T-cell (primary cell): ENCODE results near the gene KCTD1. TPM values are rescaled to one million over a fixed set of nuclear protein-coding genes. Genes with fewer than 3 reads are reported as not detected.

Experiments used
- ATAC-seq, 4 experiments: fragments of 200-7000 bp in 3 of 4; fragments of 150-1000 bp in 1 of 4; cut with Tn5 transposase; replicated peaks in 1 of 4; 1 replicate in 3 of 4; 2 replicates in 1 of 4; pipeline ENCODE4 v1.10.0; 2021; ENCODE audit warnings: moderate library complexity in 3 of 4, mild to moderate bottlenecking in 2 of 4, moderate number of reproducible peaks in 1 of 4
- CTCF ChIA-PET, 2 donors: fragments of 300-600 bp; sonication (Branson Sonifier 250); formaldehyde crosslinking; loops; one replicate each; lab custom pipeline; 2022; ENCODE audit warnings: antibody characterized with exemption in 2 of 2; lab: Charles Lee
- POLR2A ChIA-PET, 2 donors: fragments of 300-600 bp; sonication (Branson Sonifier 250); formaldehyde crosslinking; loops; one replicate each; lab custom pipeline; 2022; ENCODE audit warnings: antibody characterized with exemption in 2 of 2; lab: Charles Lee
- DNase-seq, 35 experiments: peaks; one replicate each; pipeline versions ENCODE4 v3.0.0 to v3.0.0-alpha.2; 2013 to 2023
- H3K27ac ChIP-seq: one replicate; pipeline ENCODE4 v1.5.1; 2013; ENCODE audit warnings: low read length
- H3K27me3 ChIP-seq, 2 experiments: replicated peaks in 1 of 2; 1 replicate in 1 of 2; 2 replicates in 1 of 2; pipeline versions ENCODE4 v1.6.1 to v1.7.0; 2013; ENCODE audit warnings: low read length in 1 of 2, mixed read lengths in 1 of 2; ENCODE audit not compliant: control insufficient read depth in 2 of 2, insufficient read depth in 2 of 2; ENCODE audit errors: extremely low read depth in 1 of 2
- H3K36me3 ChIP-seq, 2 donors: 1 replicate in 1 of 2; 2 replicates in 1 of 2; pipeline versions ENCODE4 v1.6.1 to v1.7.0; 2013; ENCODE audit warnings: low read length in 1 of 2; ENCODE audit not compliant: control insufficient read depth in 2 of 2, insufficient read depth in 1 of 2; ENCODE audit errors: extremely low read depth in 1 of 2
- H3K4me1 ChIP-seq, 2 experiments: 1 replicate in 1 of 2; 2 replicates in 1 of 2; pipeline versions ENCODE4 v1.6.1 to v1.7.0; 2013; ENCODE audit warnings: low read length in 2 of 2, mixed read lengths in 1 of 2; ENCODE audit not compliant: insufficient read depth in 2 of 2, control insufficient read depth in 1 of 2; ENCODE audit errors: extremely low read depth in 1 of 2
- H3K4me3 ChIP-seq, 2 donors: 1 replicate in 1 of 2; 2 replicates in 1 of 2; pipeline versions ENCODE4 v1.5.1 to v1.7.0; 2013; ENCODE audit warnings: mild to moderate bottlenecking in 2 of 2, low read length in 1 of 2, moderate library complexity in 1 of 2; ENCODE audit not compliant: control insufficient read depth in 1 of 2; ENCODE audit errors: extremely low read depth in 1 of 2
- H3K9me3 ChIP-seq: 2 replicates; pipeline ENCODE4 v1.7.0; 2013
- H3K27ac Mint-ChIP-seq, 2 donors: one replicate each; pipeline ENCODE4 v1.8.0; 2020 to 2021; ENCODE audit warnings: mild to moderate bottlenecking in 2 of 2, mixed read lengths in 2 of 2
- H3K27me3 Mint-ChIP-seq, 2 donors: one replicate each; pipeline ENCODE4 v1.8.0; 2021 to 2022; ENCODE audit warnings: mixed read lengths in 2 of 2
- H3K36me3 Mint-ChIP-seq: one replicate; pipeline ENCODE4 v1.8.0; 2021; ENCODE audit warnings: mixed read lengths
- H3K4me1 Mint-ChIP-seq, 3 donors: one replicate each; pipeline ENCODE4 v1.8.0; 2020 to 2022; ENCODE audit warnings: mixed read lengths in 3 of 3, mild to moderate bottlenecking in 1 of 3
- H3K4me3 Mint-ChIP-seq, 3 donors: one replicate each; pipeline ENCODE4 v1.8.0; 2020 to 2022; ENCODE audit warnings: mild to moderate bottlenecking in 3 of 3, mixed read lengths in 3 of 3, moderate library complexity in 3 of 3
- H3K9me3 Mint-ChIP-seq, 3 donors: one replicate each; pipeline ENCODE4 v1.8.0; 2020 to 2022; ENCODE audit warnings: mixed read lengths in 3 of 3
- WGBS: methylation state at CpG from one replicate; pipeline ENCODE4 v1.1.5; 2013; ENCODE audit warnings: missing lambda C conversion rate; ENCODE audit not compliant: insufficient coverage; 5-methylcytosine and 5-hydroxymethylcytosine counted together
- total RNA-seq, 35 experiments: library from RNA in 6 of 35; stranded (reverse) in 6 of 35; fragments of 120-200 nt in 1 of 35; gene quantifications; one replicate each; pipeline versions ENCODE4 v1.2.1 to v1.2.4 and lab custom pipeline; 2013 to 2026

The KCTD1 gene
- total RNA-seq, 5 donors from 2014 or later (not counting 1 experiment from before 2014, with no cell fraction given), result 3.2 to 4.3 (median 3.9) TPM

- Histone ChIP-seq H3K4me1 (no peaks in the 10 kb centered on the region), H3K4me3 (no peak overlapping the region), H3K9me3 (no peaks in the 10 kb centered on the region), H3K27me3 (peaks cover 0 to 4% of the 10 kb centered on the region in 2 experiments), H3K27ac (no peak overlapping the region), H3K36me3 (no peaks in the 10 kb centered on the region)
- Mint-ChIP-seq H3K4me1 (peaks cover 0 to 6% (median 0%) of the 10 kb centered on the region in 3 donors), H3K9me3 (peaks cover 0 to 3% (median 0%) of the 10 kb centered on the region in 3 donors), H3K36me3 (no peaks in the 10 kb centered on the region), H3K27me3 (peaks cover 13 to 16% of the 10 kb centered on the region in 2 donors), H3K4me3 (no peak overlapping the region), H3K27ac (no peak overlapping the region)
- ChIA-PET CTCF (no interaction called here), POLR2A (no interaction called here)
- WGBS, result 100% methylated on average over 1 of the region's 2 CpGs
- DNase-seq (no peak), ATAC-seq (no peak)
Measured at GRCh38 chr18:26562568-26562967, 14.2 kb upstream of the KCTD1 start.

DNA sequence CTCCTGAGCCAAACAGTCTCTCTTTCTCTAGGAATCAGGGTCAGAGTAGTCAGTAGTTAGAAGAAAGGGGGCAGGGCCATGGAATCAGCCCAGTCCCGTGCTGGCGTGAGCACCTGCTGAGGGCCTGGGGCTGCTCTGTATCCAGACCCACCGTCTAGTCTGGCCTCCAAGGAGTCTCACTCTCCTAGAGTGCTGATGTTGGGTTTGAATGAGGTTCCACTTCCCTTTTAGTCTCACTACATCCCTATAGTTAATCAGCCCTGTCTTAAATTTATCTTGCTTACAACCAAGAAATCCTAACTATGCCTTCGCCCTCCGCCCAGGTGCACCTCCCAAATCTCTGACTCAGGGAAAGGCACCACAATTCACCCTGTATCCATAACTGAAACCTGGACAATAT is 13.4 kb upstream of the KCTD1 start:
- ATAC-seq (no peak), DNase-seq (no peak)
- Histone ChIP-seq H3K36me3 (no peaks in the 10 kb centered on the region), H3K9me3 (no peaks in the 10 kb centered on the region), H3K4me1 (no peaks in the 10 kb centered on the region), H3K27ac (no peak overlapping the region), H3K27me3 (peaks cover 0 to 3% of the 10 kb centered on the region in 2 experiments), H3K4me3 (no peak overlapping the region)
- H3K36me3 Mint-ChIP-seq, result no peaks in the 10 kb centered on the region
- CTCF ChIA-PET, result no interaction called here
- H3K27me3 Mint-ChIP-seq, result peaks cover 13 to 21% of the 10 kb centered on the region in 2 donors
- no peak overlapping the region for H3K27ac Mint-ChIP-seq
- peaks cover 0 to 3% (median 0%) of the 10 kb centered on the region in 3 donors for H3K9me3 Mint-ChIP-seq
- peaks cover 0 to 6% (median 0%) of the 10 kb centered on the region in 3 donors for H3K4me1 Mint-ChIP-seq
- no peak overlapping the region for H3K4me3 Mint-ChIP-seq
- 86% methylated on average over 2 of the region's 5 CpGs for WGBS
- POLR2A ChIA-PET, result no interaction called here

- Histone ChIP-seq H3K4me1 (no peaks in the 10 kb centered on the region), H3K27ac (no peak overlapping the region), H3K27me3 (peaks cover 2 to 3% of the 10 kb centered on the region in 2 experiments), H3K9me3 (no peaks in the 10 kb centered on the region), H3K4me3 (no peak overlapping the region), H3K36me3 (no peaks in the 10 kb centered on the region)
- DNase-seq (no peak), ATAC-seq (no peak)
- no peaks in the 10 kb centered on the region for H3K9me3 Mint-ChIP-seq
- H3K27me3 Mint-ChIP-seq, result peaks cover 45 to 48% of the 10 kb centered on the region in 2 donors
- WGBS, result 83% methylated on average over 1 of the region's 3 CpGs
- no peaks in the 10 kb centered on the region for H3K36me3 Mint-ChIP-seq
- H3K4me3 Mint-ChIP-seq, result no peak overlapping the region
- H3K27ac Mint-ChIP-seq, result no peak overlapping the region
- ChIA-PET POLR2A (no interaction called here), CTCF (no interaction called here)
- peaks cover 3% of the 10 kb centered on the region in 3 donors for H3K4me1 Mint-ChIP-seq
Measured at GRCh38 chr18:26556573-26556972, 8.2 kb upstream of the KCTD1 start.

GRCh38 chr18:26555804-26556553 is 7.6 kb upstream of the KCTD1 start:
- H3K4me3 ChIP-seq, result no peak overlapping the region
- Mint-ChIP-seq H3K4me3 (no peak overlapping the region), H3K27ac (no peak overlapping the region), H3K9me3 (no peaks in the 10 kb centered on the region), H3K27me3 (peaks cover 49 to 54% of the 10 kb centered on the region in 2 donors), H3K36me3 (no peaks in the 10 kb centered on the region), H3K4me1 (peaks cover 5 to 6% (median 6%) of the 10 kb centered on the region in 3 donors)
- peaks cover 2 to 8% of the 10 kb centered on the region in 2 experiments for H3K27me3 ChIP-seq
- ATAC-seq (no peak), DNase-seq (no peak)
- no peak overlapping the region for H3K27ac ChIP-seq
- no peaks in the 10 kb centered on the region for H3K36me3 ChIP-seq
- CTCF ChIA-PET, result interaction anchor here in 1 of 2 donors (0.6 kb wide), 2 partner anchors 180 to 300 kb away, joined by 3 read pairs; no protein-coding TSS in a partner anchor
- POLR2A ChIA-PET, result interaction anchor here in 1 of 2 donors (0.6 kb wide), 1 partner anchor 10 kb away, joined by 3 read pairs; no protein-coding TSS in a partner anchor
- peaks cover 0 to 3% of the 10 kb centered on the region in 2 experiments for H3K4me1 ChIP-seq
- H3K9me3 ChIP-seq, result no peaks in the 10 kb centered on the region
- WGBS, result no CpG with 5 or more reads among the region's 4 CpGs

GRCh38 chr18:26553943-26554342 is 5.6 kb upstream of the KCTD1 start:
- CTCF ChIA-PET, result no interaction called here
- Histone ChIP-seq H3K4me1 (peaks cover 2 to 22% of the 10 kb centered on the region in 2 experiments), H3K27ac (no peak overlapping the region), H3K36me3 (no peaks in the 10 kb centered on the region), H3K27me3 (peaks cover 2 to 27% of the 10 kb centered on the region in 2 experiments), H3K4me3 (no peak overlapping the region), H3K9me3 (no peaks in the 10 kb centered on the region)
- peaks cover 11 to 14% (median 12%) of the 10 kb centered on the region in 3 donors for H3K4me1 Mint-ChIP-seq
- DNase-seq (no peak), ATAC-seq (no peak)
- H3K27ac Mint-ChIP-seq, result no peak overlapping the region
- no CpG with 5 or more reads among the region's 1 CpG for WGBS
- POLR2A ChIA-PET, result no interaction called here
- H3K27me3 Mint-ChIP-seq, result peaks cover 55 to 64% of the 10 kb centered on the region in 2 donors
- H3K9me3 Mint-ChIP-seq, result no peaks in the 10 kb centered on the region
- H3K4me3 Mint-ChIP-seq, result no peak overlapping the region
- H3K36me3 Mint-ChIP-seq, result no peaks in the 10 kb centered on the region

DNA sequence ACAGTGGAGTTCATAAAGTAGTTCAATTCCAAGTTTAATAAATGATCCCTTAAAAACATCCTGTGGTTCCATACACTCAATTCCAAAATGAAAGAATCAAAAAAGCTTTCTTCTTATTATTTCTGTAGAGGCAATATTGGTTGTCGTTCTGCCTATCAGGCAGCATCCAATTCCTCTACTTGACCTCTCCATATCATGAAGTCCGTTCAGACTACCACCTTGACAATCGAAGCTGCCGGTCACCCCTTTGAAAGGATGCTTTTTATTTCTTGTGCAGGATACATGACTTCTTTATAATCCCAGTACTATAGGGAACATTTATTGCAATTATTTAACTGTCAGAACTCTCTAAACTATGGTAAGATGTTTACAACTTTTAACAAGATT is 3.3 kb upstream of the KCTD1 start:
- Histone ChIP-seq H3K27ac (no peak overlapping the region), H3K27me3 (peaks cover 2 to 40% of the 10 kb centered on the region in 2 experiments), H3K36me3 (no peaks in the 10 kb centered on the region), H3K4me1 (peaks cover 2 to 38% of the 10 kb centered on the region in 2 experiments), H3K9me3 (no peaks in the 10 kb centered on the region), H3K4me3 (no peak overlapping the region)
- no CpG with 5 or more reads among the region's 4 CpGs for WGBS
- CTCF ChIA-PET, result no interaction called here
- H3K36me3 Mint-ChIP-seq, result no peaks in the 10 kb centered on the region
- H3K27ac Mint-ChIP-seq, result no peak overlapping the region
- POLR2A ChIA-PET, result no interaction called here
- ATAC-seq (no peak), DNase-seq (no peak)
- H3K4me3 Mint-ChIP-seq, result peak overlapping the region in 2 of 3 donors; percentile 9 to 46
- peaks cover 12 to 20% (median 18%) of the 10 kb centered on the region in 3 donors for H3K4me1 Mint-ChIP-seq
- peaks cover 45 to 58% of the 10 kb centered on the region in 2 donors for H3K27me3 Mint-ChIP-seq
- H3K9me3 Mint-ChIP-seq, result no peaks in the 10 kb centered on the region
